ENCODE data around the gene BPHL. TPM values are rescaled to one million over a fixed set of nuclear protein-coding genes. Genes with fewer than 3 reads are reported as not detected.

The BPHL gene
- total RNA-seq, 1 experiment from 2014 or later: 31.3 TPM

DNA sequence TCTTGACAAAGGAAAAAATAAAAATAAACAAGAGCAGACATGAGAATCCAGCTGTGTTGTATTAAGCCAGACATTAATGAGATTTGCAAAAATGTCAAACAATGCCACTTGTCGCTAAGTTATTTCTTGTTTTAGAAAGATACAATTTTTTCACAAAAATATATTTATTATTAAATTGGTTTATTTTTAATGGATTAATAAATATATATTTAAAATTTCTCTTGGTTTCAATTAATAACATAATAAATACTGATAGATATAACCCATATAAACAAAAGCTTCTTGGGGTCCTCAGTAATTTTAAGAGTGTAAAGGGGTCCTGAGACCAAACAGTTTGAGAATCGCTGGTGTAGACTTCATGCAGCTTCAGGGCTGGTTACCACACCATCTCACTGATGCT, 82.9 kb downstream of the BPHL start:
- Histone ChIP-seq H3K9ac (ENCODE audit: low read length) (no peak overlapping the region), H2AFZ (ENCODE audit: low read depth, low read length, poor library complexity, severe bottlenecking) (no peak overlapping the region), H3K9me2 (ENCODE audit: insufficient read depth) (no peaks in the 10 kb centered on the region), H3K79me2 (ENCODE audit: insufficient read depth, low read length) (no peaks in the 10 kb centered on the region), H3K4me1 (ENCODE audit: control insufficient read depth in 1 of 2, insufficient read depth in 2 of 2, low read length in 2 of 2) (peaks cover 4 to 14% of the 10 kb centered on the region in 2 experiments; a peak in 3 of 4 replicates), H3K36me3 (ENCODE audit: control insufficient read depth in 1 of 2, insufficient read depth in 2 of 2, low read length in 2 of 2) (no peaks in the 10 kb centered on the region), H3K27me3 (ENCODE audit: insufficient read depth, low read length) (no peaks in the 10 kb centered on the region), H3K27ac (ENCODE audit: low read depth, low read length) (no peak overlapping the region), H3K4me2 (ENCODE audit: low read length) (no peak overlapping the region), H3K4me3 (replicated peaks in 1 of 2; ENCODE audit: low read depth in 1 of 2, low read length in 2 of 2) (no peak overlapping the region), H3K9me3 (ENCODE audit: control insufficient read depth in 1 of 2, insufficient read depth in 1 of 2, low read depth in 1 of 2, low read length in 2 of 2) (no peaks in the 10 kb centered on the region), H4K20me1 (ENCODE audit: insufficient read depth) (no peaks in the 10 kb centered on the region)
- no TSS peak for BruUV-seq (replicated peaks)
- intact Hi-C loops (cut with micrococcal nuclease): no loop called here
- ChIA-PET RAD21 (ENCODE audit: low non-redundant PET in 1 of 2, low total read pairs in 2 of 2, uncharacterized antibody in 2 of 2, unreplicated experiment in 2 of 2) (no interaction called here), POLR2A (no interaction called here), CTCF (no interaction called here)
- ATAC-seq: no peak
- DNase-seq (ENCODE audit: low read depth, low spot score): no peak
- TF ChIP-seq EZH2phosphoT487 (IDR thresholded peaks at IDR 0.05; ENCODE audit: borderline replicate concordance) (no peak), JUND (IDR thresholded peaks at IDR 0.05) (no peak), ZNF274 (IDR thresholded peaks at IDR 0.05; ENCODE audit: low read depth, low read length) (no peak), CBX3 (IDR thresholded peaks at IDR 0.05; ENCODE audit: low read depth) (no peak), CEBPB (IDR thresholded peaks at IDR 0.05; ENCODE audit: low read depth) (no peak), RAD21 (IDR thresholded peaks at IDR 0.05; ENCODE audit: low read depth) (no peak), POLR2AphosphoS5 (IDR thresholded peaks at IDR 0.05; ENCODE audit: low read depth, low read length) (no peak), POLR2A (IDR thresholded peaks at IDR 0.05; ENCODE audit: borderline replicate concordance, extremely low read depth, insufficient read depth, insufficient read length) (no peak), ATF3 (IDR thresholded peaks at IDR 0.05) (no peak), CTCF (IDR thresholded peaks at IDR 0.05 in 2 of 3, conservative IDR thresholded peaks at IDR 0.05 in 1 of 3; ENCODE audit: borderline replicate concordance in 1 of 3, insufficient read depth in 1 of 3, low read depth in 2 of 3, low read length in 2 of 3) (no peak), ELF1 (IDR thresholded peaks at IDR 0.05; ENCODE audit: borderline replicate concordance, low read depth) (no peak), SRF (IDR thresholded peaks at IDR 0.05; ENCODE audit: low read depth) (no peak), ZFX (IDR thresholded peaks at IDR 0.05) (no peak), EZH2 (IDR thresholded peaks at IDR 0.05) (no peak)
- TF ChIP-seq, protein P1, sequence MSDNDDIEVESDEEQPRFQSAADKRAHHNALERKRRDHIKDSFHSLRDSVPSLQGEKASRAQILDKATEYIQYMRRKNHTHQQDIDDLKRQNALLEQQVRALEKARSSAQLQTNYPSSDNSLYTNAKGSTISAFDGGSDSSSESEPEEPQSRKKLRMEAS (IDR thresholded peaks at IDR 0.05): no peak
- TF ChIP-seq, protein P2, sequence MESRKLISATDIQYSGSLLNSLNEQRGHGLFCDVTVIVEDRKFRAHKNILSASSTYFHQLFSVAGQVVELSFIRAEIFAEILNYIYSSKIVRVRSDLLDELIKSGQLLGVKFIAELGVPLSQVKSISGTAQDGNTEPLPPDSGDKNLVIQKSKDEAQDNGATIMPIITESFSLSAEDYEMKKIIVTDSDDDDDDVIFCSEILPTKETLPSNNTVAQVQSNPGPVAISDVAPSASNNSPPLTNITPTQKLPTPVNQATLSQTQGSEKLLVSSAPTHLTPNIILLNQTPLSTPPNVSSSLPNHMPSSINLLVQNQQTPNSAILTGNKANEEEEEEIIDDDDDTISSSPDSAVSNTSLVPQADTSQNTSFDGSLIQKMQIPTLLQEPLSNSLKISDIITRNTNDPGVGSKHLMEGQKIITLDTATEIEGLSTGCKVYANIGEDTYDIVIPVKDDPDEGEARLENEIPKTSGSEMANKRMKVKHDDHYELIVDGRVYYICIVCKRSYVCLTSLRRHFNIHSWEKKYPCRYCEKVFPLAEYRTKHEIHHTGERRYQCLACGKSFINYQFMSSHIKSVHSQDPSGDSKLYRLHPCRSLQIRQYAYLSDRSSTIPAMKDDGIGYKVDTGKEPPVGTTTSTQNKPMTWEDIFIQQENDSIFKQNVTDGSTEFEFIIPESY (IDR thresholded peaks at IDR 0.05; ENCODE audit: extremely low read depth, insufficient replicate concordance, low read length): no peak

Other genes with a start within 250 kb of the BPHL start
- gene SERPINB9, start 215.4 kb upstream of the BPHL start, total RNA-seq (2021; ENCODE audit: unreplicated experiment): 31.5 TPM
- gene SERPINB6, start 147.1 kb upstream of the BPHL start, total RNA-seq (2021; ENCODE audit: unreplicated experiment): 103 TPM
- gene NQO2, start 118.8 kb upstream of the BPHL start, total RNA-seq (2021; ENCODE audit: unreplicated experiment): 82.9 TPM
- gene RIPK1, start 50.2 kb upstream of the BPHL start, total RNA-seq (2021; ENCODE audit: unreplicated experiment): 19.1 TPM
- 49.9 TPM for gene TUBB2A, start 38.8 kb downstream of the BPHL start, total RNA-seq (2021; ENCODE audit: unreplicated experiment)
- 0.86 TPM for gene TUBB2B, start 108.9 kb downstream of the BPHL start, total RNA-seq (2021; ENCODE audit: unreplicated experiment)
- 35.0 TPM for gene PSMG4, start 140.2 kb downstream of the BPHL start, total RNA-seq (2021; ENCODE audit: unreplicated experiment)

Measured in HCT116 (cell line).